Right atrium auricular region (tissue), 2 donors: ENCODE measurements around the gene GINS2. TPM values are rescaled to one million over a fixed set of nuclear protein-coding genes. Genes with fewer than 3 reads are reported as not detected.

Experiments
- DNase-seq: peaks from one replicate; pipeline ENCODE4 v3.0.0-alpha.2; 2019; ENCODE audit warnings: low spot score
- H3K27ac ChIP-seq, 2 donors: fragments of 200-600 bp; sonication (generic); 1 replicate in 1 of 2; 2 replicates in 1 of 2; pipeline ENCODE4 v1.5.1; 2016 to 2019
- H3K27me3 ChIP-seq, 2 donors: fragments of 200-600 bp; sonication (generic); one replicate each; pipeline versions ENCODE4 v1.5.1 to v1.6.0; 2017 to 2019
- H3K36me3 ChIP-seq: fragments of 200-600 bp; sonication (generic); one replicate; pipeline ENCODE4 v1.5.1; 2016
- H3K4me1 ChIP-seq, 2 donors: fragments of 200-600 bp; sonication (generic); one replicate each; pipeline versions ENCODE4 v1.5.1 to v1.6.0; 2017 to 2019
- H3K4me3 ChIP-seq, 2 donors: fragments of 200-600 bp; sonication (generic); 1 replicate in 1 of 2; 2 replicates in 1 of 2; pipeline ENCODE4 v1.5.1; 2017 to 2019; ENCODE audit warnings: mild to moderate bottlenecking in 1 of 2, moderate library complexity in 1 of 2
- H3K9me3 ChIP-seq, 2 donors: fragments of 200-600 bp; sonication (generic); one replicate each; pipeline ENCODE4 v1.5.1; 2019
- CTCF ChIP-seq, 2 donors: fragments of 200-600 bp; sonication (generic); IDR thresholded peaks; one replicate each; pipeline ENCODE4 v1.5.1; 2019; ENCODE audit warnings: antibody characterized with exemption in 2 of 2
- total RNA-seq, 2 donors: library from RNA; depleted of rRNA; stranded (reverse); fragments of >200 nt; gene quantifications; one replicate each; pipeline ENCODE4 v1.1.0, GENCODE V29; 2016

The GINS2 gene
- total RNA-seq, 2 donors from 2014 or later: 0.15 TPM; not detected in 1

- TF ChIP-seq CTCF (IDR thresholded peaks at IDR 0.05): no peak
- no peak for DNase-seq
- peaks cover 0 to 55% of the 10 kb centered on the region in 2 donors for H3K4me1 ChIP-seq
- no peak overlapping the region for H3K4me3 ChIP-seq
- peaks cover 7% of the 10 kb centered on the region for H3K36me3 ChIP-seq
- H3K27ac ChIP-seq: no peak overlapping the region
- peaks cover 4 to 8% of the 10 kb centered on the region in 2 donors for H3K9me3 ChIP-seq
- H3K27me3 ChIP-seq: no peaks in the 10 kb centered on the region
Observed at GRCh38 chr16:85633888-85634287, 54.9 kb downstream of the GINS2 start.

GRCh38 chr16:85633438-85633743 lies 55.4 kb downstream of the GINS2 start:
- Histone ChIP-seq H3K4me3 (no peak overlapping the region), H3K27me3 (no peaks in the 10 kb centered on the region), H3K4me1 (peaks cover 0 to 55% of the 10 kb centered on the region in 2 donors), H3K36me3 (peaks cover 7% of the 10 kb centered on the region), H3K27ac (no peak overlapping the region), H3K9me3 (peaks cover 4 to 8% of the 10 kb centered on the region in 2 donors)
- no peak for DNase-seq
- TF ChIP-seq CTCF (IDR thresholded peaks at IDR 0.05): no peak

GRCh38 chr16:85632709-85633437 lies 55.9 kb downstream of the GINS2 start:
- peaks cover 7% of the 10 kb centered on the region for H3K36me3 ChIP-seq
- no peak overlapping the region for H3K4me3 ChIP-seq
- TF ChIP-seq CTCF (IDR thresholded peaks at IDR 0.05): no peak
- no peak for DNase-seq
- no peak overlapping the region for H3K27ac ChIP-seq
- peaks cover 4 to 8% of the 10 kb centered on the region in 2 donors for H3K9me3 ChIP-seq
- no peaks in the 10 kb centered on the region for H3K27me3 ChIP-seq
- H3K4me1 ChIP-seq: peaks cover 0 to 56% of the 10 kb centered on the region in 2 donors

- Histone ChIP-seq H3K4me3 (no peak overlapping the region), H3K4me1 (peaks cover 0 to 58% of the 10 kb centered on the region in 2 donors), H3K9me3 (peaks cover 4 to 8% of the 10 kb centered on the region in 2 donors), H3K27me3 (no peaks in the 10 kb centered on the region), H3K27ac (no peak overlapping the region), H3K36me3 (peaks cover 7% of the 10 kb centered on the region)
- DNase-seq: no peak
- TF ChIP-seq CTCF (IDR thresholded peaks at IDR 0.05): peak in 1 of 2 donors; percentile 26
Observed at GRCh38 chr16:85631802-85632393, 56.9 kb downstream of the GINS2 start.

GRCh38 chr16:85631230-85631629 lies 57.5 kb downstream of the GINS2 start:
- Histone ChIP-seq H3K4me3 (no peak overlapping the region), H3K4me1 (peaks cover 0 to 63% of the 10 kb centered on the region in 2 donors), H3K9me3 (peaks cover 4 to 8% of the 10 kb centered on the region in 2 donors), H3K27me3 (no peaks in the 10 kb centered on the region), H3K36me3 (peaks cover 7% of the 10 kb centered on the region), H3K27ac (no peak overlapping the region)
- no peak for TF ChIP-seq CTCF (IDR thresholded peaks at IDR 0.05)
- DNase-seq: no peak
